ENCODE measurements around the gene DHRSX. TPM values are rescaled to one million over a fixed set of nuclear protein-coding genes. Genes with fewer than 3 reads are reported as not detected.

Gene DHRSX
- total RNA-seq, 2 experiments from 2014 or later = 13.8 to 17.7 TPM

Other genes with a start within 250 kb of the DHRSX start
- 10 to 100 TPM; 30.0 to 33.6 TPM for gene ZBED1, start within 50 bp of the DHRSX start, total RNA-seq
- 100 to 1,000 TPM; 169 to 216 TPM for gene CD99, start 190.3 kb upstream of the DHRSX start, total RNA-seq